ENCODE data around the gene ZNF438. TPM values are rescaled to one million over a fixed set of nuclear protein-coding genes. Genes with fewer than 3 reads are reported as not detected.

Gene ZNF438
- total and polyA plus RNA-seq, 2 of the 8 experiments (the other 6 are each of a cell fraction or from before 2014, with no cell fraction given), result 0.95 to 1.7 TPM

DNA sequence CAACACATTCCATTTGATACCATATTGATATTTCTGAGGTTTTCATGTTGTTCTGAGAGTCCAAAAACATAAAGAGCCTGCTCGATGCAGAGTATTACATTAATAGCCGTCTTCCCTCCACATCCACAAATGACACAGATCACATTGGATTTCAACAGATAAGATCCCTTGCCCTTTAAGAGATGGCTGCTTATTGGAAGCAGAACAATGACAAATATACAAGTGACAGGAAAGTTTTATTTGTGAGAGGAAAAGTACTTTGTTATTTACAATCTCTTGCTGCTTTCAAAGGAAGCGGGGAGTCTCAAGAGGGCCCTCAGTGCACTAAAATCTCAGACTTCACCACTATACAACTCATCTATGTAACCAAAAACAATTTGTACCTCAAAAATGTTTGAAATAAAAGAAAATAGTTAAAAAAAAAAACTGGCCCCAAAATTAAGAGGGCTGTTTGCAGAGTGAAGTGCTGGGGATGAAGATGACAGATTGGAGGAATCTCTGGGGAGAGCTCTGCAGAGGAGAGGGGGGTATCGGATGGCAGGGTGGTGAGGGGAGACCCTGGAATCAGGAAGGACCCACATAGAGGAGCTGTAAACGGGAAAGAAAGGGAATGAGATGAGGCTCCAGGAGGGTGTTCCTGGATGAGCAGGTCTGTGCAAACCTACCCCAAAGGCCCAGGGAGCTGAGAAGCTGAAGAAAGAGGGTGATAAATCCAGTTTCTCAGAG lies 42.5 kb upstream of the ZNF438 start:
- POLR2A ChIA-PET (ENCODE audit: partially characterized antibody), result interaction anchor here (0.6 kb wide), 1 partner anchor 1048 kb away, joined by 3 read pairs; no protein-coding TSS in a partner anchor
- TF ChIP-seq RFX5 (IDR thresholded peaks at IDR 0.05; ENCODE audit: borderline replicate concordance, low read depth, low read length) (no peak), TEAD4 (IDR thresholded peaks at IDR 0.05; ENCODE audit: low read depth, low read length) (no peak), SP4 (IDR thresholded peaks at IDR 0.05; ENCODE audit: low read length) (no peak), BRCA1 (IDR thresholded peaks at IDR 0.05; ENCODE audit: low read depth, low read length) (no peak), POLR2AphosphoS5 (IDR thresholded peaks at IDR 0.05; ENCODE audit: low read depth, low read length) (no peak), EGR1 (IDR thresholded peaks at IDR 0.05; ENCODE audit: borderline replicate concordance, low read depth, low read length) (no peak), NANOG (IDR thresholded peaks at IDR 0.05; ENCODE audit: insufficient read depth, low read depth, low read length, poor library complexity, severe bottlenecking) (no peak)
- Histone ChIP-seq H3K79me2 (ENCODE audit: control insufficient read depth in 1 of 2, insufficient read depth in 2 of 2, low read length in 2 of 2) (no peaks in the 10 kb centered on the region), H3K18ac (ENCODE audit: extremely low read depth, low read length) (0 out of 2 replicates have a peak overlapping the region, but pooled peaks have one; percentile 9), H2BK15ac (ENCODE audit: low read length) (no peak overlapping the region), H2AK5ac (ENCODE audit: low read depth, low read length) (no peak overlapping the region), H2BK20ac (ENCODE audit: low read length) (no peak overlapping the region), H2BK120ac (replicated peaks; ENCODE audit: low read depth, low read length) (no peak overlapping the region), H3K4me2 (ENCODE audit: insufficient read depth in 1 of 2, low read depth in 2 of 2, low read length in 2 of 2) (peak overlapping the region in 1 of 2 experiments; percentile 17; a peak in 1 of 4 replicates), H4K91ac (replicated peaks; ENCODE audit: insufficient read length, low read length) (no peak overlapping the region), H4K20me1 (replicated peaks in 1 of 2; ENCODE audit: control insufficient read depth in 1 of 2, insufficient read depth in 2 of 2, low read length in 2 of 2) (no peaks in the 10 kb centered on the region), H4K5ac (ENCODE audit: insufficient read length, low read depth, low read length) (no peak overlapping the region), H3K27ac (ENCODE audit: low read depth, low read length) (no peak overlapping the region), H3K23me2 (ENCODE audit: low read depth, low read length) (no peaks in the 10 kb centered on the region), H2AFZ (ENCODE audit: low read length) (peak overlapping the region; percentile 34; the same call in 1 of the 2 replicates), H3K14ac (ENCODE audit: insufficient read length) (no peak overlapping the region), H4K8ac (ENCODE audit: extremely low read depth, insufficient read depth, low read length) (no peak overlapping the region), H2BK12ac (ENCODE audit: low read depth, low read length) (no peak overlapping the region), H3K9ac (replicated peaks in 1 of 4; ENCODE audit: extremely low read depth in 1 of 4, low read depth in 3 of 4, low read length in 3 of 4) (no peak overlapping the region), H3K9me3 (ENCODE audit: insufficient read depth in 2 of 2, low read depth in 1 of 2, low read length in 1 of 2) (no peaks in the 10 kb centered on the region), H3K27me3 (replicated peaks in 1 of 4; ENCODE audit: control insufficient read depth in 3 of 4, extremely low read depth in 1 of 4, insufficient read depth in 3 of 4, low read length in 3 of 4) (no peaks in the 10 kb centered on the region), H3K36me3 (ENCODE audit: control insufficient read depth in 2 of 4, insufficient read depth in 4 of 4, low read length in 3 of 4) (peaks cover 0 to 2% (median 0%) of the 10 kb centered on the region in 4 experiments; a peak in 1 of 8 replicates), H3K79me1 (ENCODE audit: low read depth, low read length) (no peaks in the 10 kb centered on the region), H2BK5ac (ENCODE audit: low read depth, low read length) (no peak overlapping the region), H3K4me3 (ENCODE audit: extremely low read depth in 1 of 4, insufficient read depth in 2 of 4, low read depth in 3 of 4, low read length in 4 of 4) (no peak overlapping the region), H3K4ac (replicated peaks; ENCODE audit: insufficient read length, low read depth, low read length) (no peak overlapping the region), H3K56ac (replicated peaks; ENCODE audit: insufficient read length, low read depth, low read length) (no peak overlapping the region), H3K23ac (ENCODE audit: insufficient read length) (no peak overlapping the region), H3K4me1 (replicated peaks in 1 of 4; ENCODE audit: control insufficient read depth in 3 of 4, insufficient read depth in 4 of 4, low read length in 3 of 4) (peaks cover 2 to 10% (median 6%) of the 10 kb centered on the region in 4 experiments; a peak in 3 of 7 replicates)
- DNase-seq (ENCODE audit: low read depth in 1 of 2, low spot score in 2 of 2), result no peak
- FAIRE-seq, result no peak
- WGBS, 2 experiments (ENCODE audit: extremely low coverage in 1 of 2, insufficient coverage in 1 of 2, insufficient read length in 1 of 2, insufficient replicate concordance in 2 of 2, low coverage in 1 of 2, low lambda C conversion rate in 2 of 2, missing lambda C conversion rate in 1 of 2), result 77% methylated on average over 5 of the region's 5 CpGs; no CpG with 5 or more reads in 1 of the 2 experiments
- CTCF ChIA-PET (ENCODE audit: partially characterized antibody), result interaction anchor here (1.0 to 1.3 kb wide), 3 partner anchors 21 to 322 kb away, joined by 3 to 4 read pairs (median 4); no protein-coding TSS in a partner anchor
